ENCODE results near the gene POMT2.
"Not testable (repeated sequence)": the region's sequence is repeated elsewhere in the genome, so short reads cannot be mapped to it uniquely, and the experiment has no call there.

POMT2 gene

GRCh38 chr14:77324816-77325745 lies 4.4 kb upstream of the POMT2 start:
- Histone ChIP-seq H3K27ac (ENCODE audit: low read length) (no peak overlapping the region), H3K4me3 (ENCODE audit: low read depth in 1 of 2, low read length in 2 of 2) (no peak overlapping the region), H3K36me3 (ENCODE audit: control insufficient read depth in 1 of 2, insufficient read depth in 2 of 2, low read length in 2 of 2) (peaks cover 0 to 3% of the 10 kb centered on the region in 2 donors), H3K27me3 (ENCODE audit: low read depth, low read length) (no peaks in the 10 kb centered on the region), H3K9me3 (ENCODE audit: control insufficient read depth in 1 of 2, low read length in 2 of 2) (no peaks in the 10 kb centered on the region), H3K4me1 (ENCODE audit: control insufficient read depth in 1 of 2, insufficient read depth in 2 of 2, low read length in 2 of 2) (peaks cover under 1 to 4% of the 10 kb centered on the region in 2 donors)

- Histone ChIP-seq H3K4me1 (ENCODE audit: control insufficient read depth in 1 of 2, insufficient read depth in 2 of 2, low read length in 2 of 2) (peaks cover 4 to 9% of the 10 kb centered on the region in 2 donors), H3K9me3 (ENCODE audit: control insufficient read depth in 1 of 2, low read length in 2 of 2) (no peaks in the 10 kb centered on the region), H3K27ac (ENCODE audit: low read length) (no peak overlapping the region), H3K4me3 (ENCODE audit: low read depth in 1 of 2, low read length in 2 of 2) (no peak overlapping the region), H3K27me3 (ENCODE audit: low read depth, low read length) (no peaks in the 10 kb centered on the region), H3K36me3 (ENCODE audit: control insufficient read depth in 1 of 2, insufficient read depth in 2 of 2, low read length in 2 of 2) (peaks cover 0 to 3% of the 10 kb centered on the region in 2 donors)
Measured at GRCh38 chr14:77324289-77324688, 3.6 kb upstream of the POMT2 start.

- peaks cover 4 to 11% of the 10 kb centered on the region in 2 donors for H3K4me1 ChIP-seq (ENCODE audit: control insufficient read depth in 1 of 2, insufficient read depth in 2 of 2, low read length in 2 of 2)
- H3K27me3 ChIP-seq (ENCODE audit: low read depth, low read length): no peaks in the 10 kb centered on the region
- no peak overlapping the region for H3K4me3 ChIP-seq (ENCODE audit: low read depth in 1 of 2, low read length in 2 of 2)
- H3K36me3 ChIP-seq (ENCODE audit: control insufficient read depth in 1 of 2, insufficient read depth in 2 of 2, low read length in 2 of 2): peaks cover 0 to 3% of the 10 kb centered on the region in 2 donors
- H3K9me3 ChIP-seq (ENCODE audit: control insufficient read depth in 1 of 2, low read length in 2 of 2): no peaks in the 10 kb centered on the region
- H3K27ac ChIP-seq (ENCODE audit: low read length): no peak overlapping the region
Measured at GRCh38 chr14:77323571-77323970, 2.9 kb upstream of the POMT2 start.

GRCh38 chr14:77322951-77323350 lies 2.3 kb upstream of the POMT2 start:
- no peaks in the 10 kb centered on the region for H3K9me3 ChIP-seq (ENCODE audit: control insufficient read depth in 1 of 2, low read length in 2 of 2)
- H3K4me1 ChIP-seq (ENCODE audit: control insufficient read depth in 1 of 2, insufficient read depth in 2 of 2, low read length in 2 of 2): peaks cover 4 to 11% of the 10 kb centered on the region in 2 donors
- H3K4me3 ChIP-seq (ENCODE audit: low read depth in 1 of 2, low read length in 2 of 2): no peak overlapping the region
- H3K27ac ChIP-seq (ENCODE audit: low read length): no peak overlapping the region
- no peaks in the 10 kb centered on the region for H3K27me3 ChIP-seq (ENCODE audit: low read depth, low read length)
- peaks cover 0 to 3% of the 10 kb centered on the region in 2 donors for H3K36me3 ChIP-seq (ENCODE audit: control insufficient read depth in 1 of 2, insufficient read depth in 2 of 2, low read length in 2 of 2)

GRCh38 chr14:77322250-77322902 lies 1.7 kb upstream of the POMT2 start:
- Histone ChIP-seq H3K27ac (ENCODE audit: low read length) (peak overlapping the region; percentile 90), H3K4me1 (ENCODE audit: control insufficient read depth in 1 of 2, insufficient read depth in 2 of 2, low read length in 2 of 2) (peaks cover 4 to 11% of the 10 kb centered on the region in 2 donors), H3K27me3 (ENCODE audit: low read depth, low read length) (no peaks in the 10 kb centered on the region), H3K4me3 (ENCODE audit: low read depth in 1 of 2, low read length in 2 of 2) (peak overlapping the region; percentile 68 to 98), H3K9me3 (ENCODE audit: control insufficient read depth in 1 of 2, low read length in 2 of 2) (no peaks in the 10 kb centered on the region), H3K36me3 (ENCODE audit: control insufficient read depth in 1 of 2, insufficient read depth in 2 of 2, low read length in 2 of 2) (peaks cover 0 to 8% of the 10 kb centered on the region in 2 donors)

GRCh38 chr14:77319422-77319821 lies 1.3 kb downstream of the POMT2 start:
- Histone ChIP-seq H3K27me3 (ENCODE audit: low read depth, low read length) (no peaks in the 10 kb centered on the region), H3K9me3 (ENCODE audit: control insufficient read depth in 1 of 2, low read length in 2 of 2) (no peaks in the 10 kb centered on the region), H3K36me3 (ENCODE audit: control insufficient read depth in 1 of 2, insufficient read depth in 2 of 2, low read length in 2 of 2) (peaks cover 0 to 12% of the 10 kb centered on the region in 2 donors), H3K27ac (ENCODE audit: low read length) (no peak overlapping the region), H3K4me3 (ENCODE audit: low read depth in 1 of 2, low read length in 2 of 2) (no peak overlapping the region), H3K4me1 (ENCODE audit: control insufficient read depth in 1 of 2, insufficient read depth in 2 of 2, low read length in 2 of 2) (peaks cover 4 to 19% of the 10 kb centered on the region in 2 donors)

GRCh38 chr14:77318756-77319155 lies 1.9 kb downstream of the POMT2 start:
- not testable (repeated sequence) for H3K27ac ChIP-seq (ENCODE audit: low read length)

GRCh38 chr14:77318006-77318553 lies 2.6 kb downstream of the POMT2 start:
- H3K9me3 ChIP-seq (ENCODE audit: control insufficient read depth in 1 of 2, low read length in 2 of 2): no peaks in the 10 kb centered on the region
- H3K36me3 ChIP-seq (ENCODE audit: control insufficient read depth in 1 of 2, insufficient read depth in 2 of 2, low read length in 2 of 2): peaks cover 0 to 15% of the 10 kb centered on the region in 2 donors
- H3K27me3 ChIP-seq (ENCODE audit: low read depth, low read length): no peaks in the 10 kb centered on the region
- peaks cover 4 to 27% of the 10 kb centered on the region in 2 donors for H3K4me1 ChIP-seq (ENCODE audit: control insufficient read depth in 1 of 2, insufficient read depth in 2 of 2, low read length in 2 of 2)
- no peak overlapping the region for H3K4me3 ChIP-seq (ENCODE audit: low read depth in 1 of 2, low read length in 2 of 2)
- H3K27ac ChIP-seq (ENCODE audit: low read length): no peak overlapping the region

More at GRCh38 chr14:77318756-77319155, 1.9 kb downstream of the POMT2 start:
- H3K27me3 ChIP-seq (ENCODE audit: low read depth, low read length); H3K9me3 ChIP-seq (ENCODE audit: control insufficient read depth in 1 of 2, low read length in 2 of 2); H3K4me3 ChIP-seq (ENCODE audit: low read depth in 1 of 2, low read length in 2 of 2): not testable (repeated sequence)
- peaks cover 0 to 15% of the 10 kb centered on the region in 2 donors for H3K36me3 ChIP-seq (ENCODE audit: control insufficient read depth in 1 of 2, insufficient read depth in 2 of 2, low read length in 2 of 2)
- peaks cover 4 to 26% of the 10 kb centered on the region in 2 donors for H3K4me1 ChIP-seq (ENCODE audit: control insufficient read depth in 1 of 2, insufficient read depth in 2 of 2, low read length in 2 of 2)

- Histone ChIP-seq H3K27ac (ENCODE audit: low read length) (no peak overlapping the region), H3K9me3 (ENCODE audit: control insufficient read depth in 1 of 2, low read length in 2 of 2) (no peaks in the 10 kb centered on the region), H3K36me3 (ENCODE audit: control insufficient read depth in 1 of 2, insufficient read depth in 2 of 2, low read length in 2 of 2) (peaks cover 0 to 15% of the 10 kb centered on the region in 2 donors), H3K4me3 (ENCODE audit: low read depth in 1 of 2, low read length in 2 of 2) (no peak overlapping the region), H3K4me1 (ENCODE audit: control insufficient read depth in 1 of 2, insufficient read depth in 2 of 2, low read length in 2 of 2) (peaks cover 0 to 27% of the 10 kb centered on the region in 2 donors), H3K27me3 (ENCODE audit: low read depth, low read length) (no peaks in the 10 kb centered on the region)
Measured at GRCh38 chr14:77316872-77317301, 3.8 kb downstream of the POMT2 start.

GRCh38 chr14:77316195-77316505 lies 4.5 kb downstream of the POMT2 start:
- Histone ChIP-seq H3K9me3 (ENCODE audit: control insufficient read depth in 1 of 2, low read length in 2 of 2) (no peaks in the 10 kb centered on the region), H3K27ac (ENCODE audit: low read length) (no peak overlapping the region), H3K4me3 (ENCODE audit: low read depth in 1 of 2, low read length in 2 of 2) (no peak overlapping the region), H3K27me3 (ENCODE audit: low read depth, low read length) (no peaks in the 10 kb centered on the region), H3K36me3 (ENCODE audit: control insufficient read depth in 1 of 2, insufficient read depth in 2 of 2, low read length in 2 of 2) (peaks cover 0 to 15% of the 10 kb centered on the region in 2 donors), H3K4me1 (ENCODE audit: control insufficient read depth in 1 of 2, insufficient read depth in 2 of 2, low read length in 2 of 2) (peaks cover 0 to 27% of the 10 kb centered on the region in 2 donors)
